Measurements from ENCODE around the gene SRRM4. TPM values are rescaled to one million over a fixed set of nuclear protein-coding genes. Genes with fewer than 3 reads are reported as not detected.

The SRRM4 gene
- total RNA-seq, 1 donor from 2014 or later = not detected

- TF ChIP-seq CTCF (IDR thresholded peaks at IDR 0.05) = no peak
- Mint-ChIP-seq H3K27me3 (ENCODE audit: low read depth) (peaks cover 10% of the 10 kb centered on the region), H3K36me3 (ENCODE audit: low read depth) (no peaks in the 10 kb centered on the region), H3K27ac (ENCODE audit: unreplicated experiment) (no peak overlapping the region), H3K9me3 (ENCODE audit: low read depth) (no peaks in the 10 kb centered on the region), H3K4me3 (ENCODE audit: unreplicated experiment) (no peak overlapping the region), H3K4me1 (ENCODE audit: low read depth) (no peaks in the 10 kb centered on the region)
- DNase-seq (ENCODE audit: low spot score) = no peak
These were observed 227.3 kb downstream of the SRRM4 start for GRCh38 chr12:119208626-119209061.

- no peak for TF ChIP-seq CTCF (IDR thresholded peaks at IDR 0.05)
- H3K4me3 Mint-ChIP-seq (ENCODE audit: unreplicated experiment) = no peak overlapping the region
These were observed 230.5 kb downstream of the SRRM4 start for GRCh38 chr12:119211884-119212283.

More at GRCh38 chr12:119211884-119212283, 230.5 kb downstream of the SRRM4 start:
- Mint-ChIP-seq H3K9me3 (ENCODE audit: low read depth) (no peaks in the 10 kb centered on the region), H3K36me3 (ENCODE audit: low read depth) (no peaks in the 10 kb centered on the region), H3K27me3 (ENCODE audit: low read depth) (peaks cover 24% of the 10 kb centered on the region), H3K4me1 (ENCODE audit: low read depth) (no peaks in the 10 kb centered on the region), H3K27ac (ENCODE audit: unreplicated experiment) (no peak overlapping the region)
- no peak for DNase-seq (ENCODE audit: low spot score)

Other genes with a start within 250 kb of the SRRM4 start
- gene HSPB8, start 197.4 kb downstream of the SRRM4 start, total RNA-seq = 14.2 to 31.3 TPM (median 29.4 TPM) in 3 replicates

Measured in chondrocyte (in vitro differentiated cells).